HepG2 (cell line): ENCODE results near the gene PCTP. TPM values are rescaled to one million over a fixed set of nuclear protein-coding genes. Genes with fewer than 3 reads are reported as not detected.

Experiments
- ADNP ChIP-seq: sonication (generic); formaldehyde crosslinking; IDR thresholded peaks from 2 replicates; pipeline ENCODE4 v1.4.0; 2020; ENCODE audit warnings: missing genetic modification reagents
- FOXA1 ChIP-seq, 2 experiments: fragments of 450-650 bp in 1 of 2; sonication (generic) in 1 of 2; formaldehyde crosslinking in 1 of 2; IDR thresholded peaks; 2 replicates each; pipeline versions ENCODE4 v1.4.0 to v1.6.1; 2016 to 2020; ENCODE audit warnings: missing genetic modification reagents in 1 of 2
- NFAT5 ChIP-seq: sonication (generic); formaldehyde crosslinking; IDR thresholded peaks from 2 replicates; pipeline ENCODE4 v1.4.0; 2020; ENCODE audit warnings: missing genetic modification reagents
- NFIB ChIP-seq: sonication (generic); formaldehyde crosslinking; IDR thresholded peaks from 2 replicates; pipeline ENCODE4 v1.9.0; 2021; ENCODE audit warnings: missing genetic modification reagents, mild to moderate bottlenecking, borderline replicate concordance
- PRDM15 ChIP-seq: sonication (generic); formaldehyde crosslinking; IDR thresholded peaks from 2 replicates; pipeline ENCODE4 v1.4.0; 2020; ENCODE audit warnings: missing genetic modification reagents
- TBL1XR1 ChIP-seq: fragments of 150-350 bp; IDR thresholded peaks from 2 replicates; pipeline ENCODE4 v1.6.1; 2014; ENCODE audit warnings: borderline replicate concordance, low read length; ENCODE audit not compliant: partially characterized antibody
- THRA ChIP-seq: sonication (generic); formaldehyde crosslinking; IDR thresholded peaks from 2 replicates; pipeline ENCODE4 v1.4.0; 2020; ENCODE audit warnings: missing genetic modification reagents, borderline replicate concordance
- XRCC5 ChIP-seq: fragments of 200-400 bp; formaldehyde crosslinking; optimal IDR thresholded peaks from 2 replicates; pipeline ENCODE3; 2017; ENCODE audit warnings: mild to moderate bottlenecking, low read length
- ZFP91 ChIP-seq: sonication (generic); formaldehyde crosslinking; IDR thresholded peaks from 2 replicates; pipeline ENCODE4 v1.9.0; 2022; ENCODE audit warnings: missing genetic modification reagents, mild to moderate bottlenecking, borderline replicate concordance
- ZNF317 ChIP-seq: sonication (generic); formaldehyde crosslinking; IDR thresholded peaks from 2 replicates; pipeline ENCODE4 v1.5.0; 2020; ENCODE audit warnings: mild to moderate bottlenecking, missing genetic modification reagents
- polyA plus RNA-seq, 8 experiments: library from polyadenylated mRNA; depleted of rRNA in 3 of 8; stranded (reverse) in 7 of 8; unstranded in 1 of 8; fragments of >200 nt; fragmentation: Illumina TruSeq in 4 of 8; extraction: Trizol in 4 of 8; gene quantifications; 2 replicates each; pipeline versions ENCODE4 v1.2.1 to v1.2.3, GENCODE V29; 2011 to 2016; ENCODE audit warnings: low read depth in 4 of 8, missing spikeins in 1 of 8, mixed read lengths in 1 of 8; ENCODE audit not compliant: insufficient read depth in 1 of 8
- total RNA-seq, 5 experiments: library from RNA; depleted of rRNA; stranded (reverse); fragments of >200 nt; fragmentation: Illumina TruSeq; extraction: Trizol; gene quantifications; 2 replicates each; pipeline ENCODE4 v1.2.3, GENCODE V29; 2016; ENCODE audit warnings: low read depth in 1 of 5

Gene PCTP
- total and polyA plus RNA-seq, 2 of the 13 experiments (the other 11 are each of a cell fraction or from before 2014, with no cell fraction given) = 37.1 to 50.7 TPM

- TF ChIP-seq NFAT5 (peak; percentile 90; the same call in 1 of the 2 replicates), TBL1XR1 (no peak), FOXA1 (IDR thresholded peaks at IDR 0.05) (no peak), FOXA1 (CRISPR knock-in tag; IDR thresholded peaks at IDR 0.05) (peak; percentile 40; the same call in 1 of the 2 replicates), THRA (CRISPR knock-in tag) (peak; percentile 77), NFIB (CRISPR knock-in tag) (no peak), PRDM15 (CRISPR knock-in tag) (peak; percentile 75; the same call in 1 of the 2 replicates), XRCC5 (peak; percentile 92), ZFP91 (CRISPR knock-in tag) (peak; percentile 94; the same call in 1 of the 2 replicates), ADNP (CRISPR knock-in tag) (no peak), ZNF317 (CRISPR knock-in tag) (peak; percentile 69; the same call in 1 of the 2 replicates)
These were observed at the start of gene PCTP (continued) for GRCh38 chr17:55750750-55751657.
